GM21717 (cell line): ENCODE results near the gene SMIM11.
"Not testable (repeated sequence)": the region's sequence is repeated elsewhere in the genome, so short reads cannot be mapped to it uniquely, and the experiment has no call there.

Experiments used
- ATAC-seq: cut with Tn5 transposase; IDR thresholded peaks from one replicate; pipeline ENCODE4 v1.9.1; 2021; ENCODE audit warnings: mild to moderate bottlenecking, moderate library complexity; ENCODE audit not compliant: unreplicated experiment

SMIM11 gene

GRCh38 chr21:34354836-34355235 is 20.5 kb upstream of the SMIM11 start:
- no peak for ATAC-seq

- no peak for ATAC-seq
These were observed 19.7 kb upstream of the SMIM11 start for GRCh38 chr21:34355570-34355969.

- no peak for ATAC-seq
These were observed 17.4 kb upstream of the SMIM11 start for GRCh38 chr21:34357889-34358288.

- ATAC-seq, result no peak
These were observed 16.4 kb upstream of the SMIM11 start for GRCh38 chr21:34358866-34359265.

GRCh38 chr21:34360488-34361241 is 14.6 kb upstream of the SMIM11 start:
- no peak for ATAC-seq

GRCh38 chr21:34362136-34362444 is 13.2 kb upstream of the SMIM11 start:
- no peak for ATAC-seq

- no peak for ATAC-seq
These were observed 12.6 kb upstream of the SMIM11 start for GRCh38 chr21:34362670-34363069.

- no peak for ATAC-seq
These were observed 11.6 kb upstream of the SMIM11 start, which contains the start of gene KCNE2 for GRCh38 chr21:34363733-34364132. Gene KCNE2 (plus strand): TSS chr21:34364006. CDS start chr21:34370479, 6,473 bp downstream.

- no peak for ATAC-seq
These were observed 10.4 kb upstream of the SMIM11 start for GRCh38 chr21:34364921-34365320.

- ATAC-seq, result no peak
These were observed 9.5 kb upstream of the SMIM11 start for GRCh38 chr21:34365809-34366208.

GRCh38 chr21:34367320-34367935 is 7.9 kb upstream of the SMIM11 start:
- no peak for ATAC-seq

GRCh38 chr21:34369741-34370140 is 5.6 kb upstream of the SMIM11 start:
- ATAC-seq, result no peak

GRCh38 chr21:34372321-34372720 is 3.0 kb upstream of the SMIM11 start:
- ATAC-seq, result no peak

GRCh38 chr21:34374462-34374861 is 845 bp upstream of the SMIM11 start:
- not testable (repeated sequence) for ATAC-seq

GRCh38 chr21:34375619-34375972 is 289 bp downstream of the SMIM11 start:
- peak; percentile 50 for ATAC-seq

- ATAC-seq, result not testable (repeated sequence)
These were observed 7.8 kb downstream of the SMIM11 start for GRCh38 chr21:34383138-34383537.

- ATAC-seq, result not testable (repeated sequence)
These were observed 8.6 kb downstream of the SMIM11 start for GRCh38 chr21:34383724-34384415.

- ATAC-seq, result not testable (repeated sequence)
These were observed 25.2 kb downstream of the SMIM11 start for GRCh38 chr21:34400522-34400921.

GRCh38 chr21:34404742-34405141 is 29.4 kb downstream of the SMIM11 start:
- ATAC-seq, result not testable (repeated sequence)

GRCh38 chr21:34405686-34406085 is 30.4 kb downstream of the SMIM11 start:
- not testable (repeated sequence) for ATAC-seq

- ATAC-seq, result not testable (repeated sequence)
These were observed 30.8 kb downstream of the SMIM11 start for GRCh38 chr21:34406102-34406501.

GRCh38 chr21:34406676-34407075 is 31.4 kb downstream of the SMIM11 start:
- not testable (repeated sequence) for ATAC-seq
